HepG2 (cell line): ENCODE measurements around the gene NT5C2. TPM values are rescaled to one million over a fixed set of nuclear protein-coding genes. Genes with fewer than 3 reads are reported as not detected.
"Not testable (repeated sequence)": the region's sequence is repeated elsewhere in the genome, so short reads cannot be mapped to it uniquely, and the experiment has no call there.

Experiments
- ATAC-seq: fragments of 200-7000 bp; cut with Tn5 transposase; 3 replicates; pipeline ENCODE4 v1.9.1; 2020; ENCODE audit warnings: mild to moderate bottlenecking, moderate library complexity
- BruUV-seq: library from RNA; stranded (reverse); fragments of 400-500 nt; replicated peaks from 2 replicates; lab custom pipeline; 2021; lab: Mats Ljungman, UMichigan
- CTCF ChIA-PET: fragments of 300-600 bp; formaldehyde crosslinking; extraction: SDS; loops from one replicate; lab custom pipeline; 2021; ENCODE audit warnings: low total read pairs, inconsistent platforms, low intra/inter-chr PET ratio; lab: Yijun Ruan, JAX
- POLR2A ChIA-PET: fragments of 350-600 bp; sonication (Branson Sonifier 250); formaldehyde crosslinking; loops from one replicate; lab custom pipeline; 2020; ENCODE audit warnings: antibody characterized with exemption, inconsistent platforms; lab: Yijun Ruan, JAX
- DNase-seq: peaks from one replicate; pipeline ENCODE4 v3.0.0-alpha.2; 2015; ENCODE audit warnings: low spot score
- FAIRE-seq: peaks from 3 replicates; lab custom pipeline; 2011; peaks lifted over from hg19 to GRCh38; lab: Jason Lieb, UNC
- H2AFZ ChIP-seq: one replicate; pipeline ENCODE4 v1.6.1; 2011; ENCODE audit warnings: low read length, inconsistent platforms
- H3K27ac ChIP-seq: fragments of 300-600 bp; 3 replicates; pipeline ENCODE4 v1.8.0; 2011; ENCODE audit warnings: mixed run types, mild to moderate bottlenecking, mixed read lengths, low read length, inconsistent platforms; ENCODE audit not compliant: insufficient read depth; ENCODE audit errors: extremely low read length
- H3K27me3 ChIP-seq, 2 experiments: fragments of 200-600 bp in 1 of 2; 2 replicates in 1 of 2; 3 replicates in 1 of 2; pipeline versions ENCODE4 v1.6.0 to v1.8.0; 2011; ENCODE audit warnings: low read length in 2 of 2, mild to moderate bottlenecking in 2 of 2, moderate library complexity in 2 of 2, inconsistent platforms in 1 of 2; ENCODE audit not compliant: insufficient read depth in 2 of 2, control insufficient read depth in 1 of 2
- H3K36me3 ChIP-seq, 2 experiments: fragments of 200-600 bp in 1 of 2; replicated peaks in 1 of 2; 2 replicates in 1 of 2; 3 replicates in 1 of 2; pipeline versions ENCODE4 v1.5.1 to v1.8.0; 2011; ENCODE audit warnings: low read length in 2 of 2, inconsistent platforms in 1 of 2; ENCODE audit not compliant: insufficient read depth in 2 of 2, control insufficient read depth in 1 of 2
- H3K4me1 ChIP-seq: 2 replicates; pipeline ENCODE4 v1.5.1; 2012; ENCODE audit warnings: low read length, inconsistent platforms; ENCODE audit not compliant: insufficient read depth
- H3K4me2 ChIP-seq: 2 replicates; pipeline ENCODE4 v1.6.0; 2011; ENCODE audit warnings: low read depth, low read length, inconsistent platforms
- H3K4me3 ChIP-seq, 3 experiments: fragments of 200-600 bp in 1 of 3; sonication (generic), shearing (Covaris generic) in 1 of 3; replicated peaks in 1 of 3; 2 replicates each; pipeline ENCODE4 v1.5.1; 2011 to 2016; ENCODE audit warnings: low read length in 3 of 3, inconsistent platforms in 2 of 3, low read depth in 2 of 3, mild to moderate bottlenecking in 2 of 3, control low read depth in 1 of 3, mixed read lengths in 1 of 3; ENCODE audit not compliant: insufficient read depth in 1 of 3
- H3K79me2 ChIP-seq: one replicate; pipeline ENCODE4 v1.6.1; 2011; ENCODE audit warnings: low read length, inconsistent platforms; ENCODE audit not compliant: insufficient read depth
- H3K9ac ChIP-seq: 2 replicates; pipeline ENCODE4 v1.6.0; 2011; ENCODE audit warnings: mild to moderate bottlenecking, low read depth, low read length, inconsistent platforms; ENCODE audit not compliant: insufficient read depth
- H3K9me3 ChIP-seq: 2 replicates; pipeline ENCODE4 v1.5.1; 2012; ENCODE audit warnings: mild to moderate bottlenecking, low read length
- H4K20me1 ChIP-seq: 2 replicates; pipeline ENCODE4 v1.6.0; 2011; ENCODE audit warnings: inconsistent platforms, mild to moderate bottlenecking, low read length, moderate library complexity; ENCODE audit not compliant: insufficient read depth
- CEBPG ChIP-seq: IDR thresholded peaks from 2 replicates; pipeline ENCODE4 v1.6.1; 2016
- NR2F6 ChIP-seq, 2 experiments: IDR thresholded peaks; 2 replicates each; pipeline ENCODE4 v1.6.1; 2016; ENCODE audit warnings: antibody characterized with exemption in 1 of 2, mild to moderate bottlenecking in 1 of 2
- RARA ChIP-seq: IDR thresholded peaks from 2 replicates; pipeline ENCODE4 v1.6.1; 2016; ENCODE audit warnings: missing genetic modification reagents, missing compliant biosample characterization
- ZNF460 ChIP-seq: sonication (generic); formaldehyde crosslinking; IDR thresholded peaks from 2 replicates; pipeline ENCODE4 v1.5.1; 2020; ENCODE audit warnings: missing genetic modification reagents, mild to moderate bottlenecking, borderline replicate concordance
- WGBS: methylation state at CpG from one replicate; pipeline ENCODE4 v1.1.6; 2017; ENCODE audit warnings: low lambda C conversion rate; 5-methylcytosine and 5-hydroxymethylcytosine counted together
- in situ Hi-C: cut with HindIII; loops from 2 replicates; pipeline ENCODE4 v1.10.0; 2017; ENCODE audit warnings: low pct_unique_long_range_greater_than_20kb; ENCODE audit not compliant: extremely low pct_ligation_motif_present
- intact Hi-C: fragments of 100-400 bp; cut with micrococcal nuclease; formaldehyde crosslinking; loops from one replicate; pipeline ENCODE4 v1.10.0; 2022; ENCODE audit not compliant: unreplicated experiment
- polyA plus RNA-seq, 8 experiments: library from polyadenylated mRNA; depleted of rRNA in 3 of 8; stranded (reverse) in 7 of 8; unstranded in 1 of 8; fragments of >200 nt; fragmentation: Illumina TruSeq in 4 of 8; extraction: Trizol in 4 of 8; gene quantifications; 2 replicates each; pipeline versions ENCODE4 v1.2.1 to v1.2.3, GENCODE V29; 2011 to 2016; ENCODE audit warnings: low read depth in 4 of 8, missing spikeins in 1 of 8, mixed read lengths in 1 of 8; ENCODE audit not compliant: insufficient read depth in 1 of 8
- total RNA-seq, 5 experiments: library from RNA; depleted of rRNA; stranded (reverse); fragments of >200 nt; fragmentation: Illumina TruSeq; extraction: Trizol; gene quantifications; 2 replicates each; pipeline ENCODE4 v1.2.3, GENCODE V29; 2016; ENCODE audit warnings: low read depth in 1 of 5
- TF ChIP-seq, protein P1 (sequence below): sonication (generic); formaldehyde crosslinking; IDR thresholded peaks from 2 replicates; pipeline ENCODE4 v1.4.0; 2020; ENCODE audit warnings: missing genetic modification reagents
- TF ChIP-seq, protein P2 (sequence below): sonication (generic); formaldehyde crosslinking; IDR thresholded peaks from 2 replicates; pipeline ENCODE4 v1.5.0; 2020; ENCODE audit warnings: mild to moderate bottlenecking, missing genetic modification reagents

NT5C2 gene
- total and polyA plus RNA-seq, 2 of the 13 experiments (the other 11 are each of a cell fraction or from before 2014, with no cell fraction given), result 40.6 to 55.2 TPM

DNA sequence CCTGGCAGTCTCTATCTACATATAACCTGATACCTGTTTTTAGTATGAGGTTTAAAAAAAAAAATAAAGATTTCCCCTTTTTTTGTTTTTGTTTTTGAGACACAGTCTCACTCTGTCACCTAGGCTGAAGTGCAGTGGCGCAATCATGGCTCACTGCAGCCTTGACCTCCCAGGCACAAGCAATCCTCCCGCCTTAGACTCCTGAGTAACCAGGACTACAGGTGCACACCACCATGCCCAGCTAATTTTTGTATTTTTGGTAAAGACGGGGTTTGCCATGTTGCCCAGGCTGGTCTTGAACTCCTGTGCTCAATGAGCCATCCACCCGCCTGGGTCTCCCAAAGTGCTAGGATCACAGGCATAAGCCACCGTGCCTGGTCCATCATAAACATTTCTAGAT, 25.5 kb downstream of the NT5C2 start:
- TF ChIP-seq, protein P1, sequence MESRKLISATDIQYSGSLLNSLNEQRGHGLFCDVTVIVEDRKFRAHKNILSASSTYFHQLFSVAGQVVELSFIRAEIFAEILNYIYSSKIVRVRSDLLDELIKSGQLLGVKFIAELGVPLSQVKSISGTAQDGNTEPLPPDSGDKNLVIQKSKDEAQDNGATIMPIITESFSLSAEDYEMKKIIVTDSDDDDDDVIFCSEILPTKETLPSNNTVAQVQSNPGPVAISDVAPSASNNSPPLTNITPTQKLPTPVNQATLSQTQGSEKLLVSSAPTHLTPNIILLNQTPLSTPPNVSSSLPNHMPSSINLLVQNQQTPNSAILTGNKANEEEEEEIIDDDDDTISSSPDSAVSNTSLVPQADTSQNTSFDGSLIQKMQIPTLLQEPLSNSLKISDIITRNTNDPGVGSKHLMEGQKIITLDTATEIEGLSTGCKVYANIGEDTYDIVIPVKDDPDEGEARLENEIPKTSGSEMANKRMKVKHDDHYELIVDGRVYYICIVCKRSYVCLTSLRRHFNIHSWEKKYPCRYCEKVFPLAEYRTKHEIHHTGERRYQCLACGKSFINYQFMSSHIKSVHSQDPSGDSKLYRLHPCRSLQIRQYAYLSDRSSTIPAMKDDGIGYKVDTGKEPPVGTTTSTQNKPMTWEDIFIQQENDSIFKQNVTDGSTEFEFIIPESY (CRISPR knock-in tag), result peak; percentile 75
- TF ChIP-seq ZNF460 (CRISPR knock-in tag), result peak; percentile 67; the same call in 1 of the 2 replicates
- TF ChIP-seq RARA, result peak; percentile 39; the same call in 1 of the 2 replicates
- 0 out of 2 replicates have a peak, but pooled peaks have one; percentile 24 for TF ChIP-seq NR2F6 (IDR thresholded peaks at IDR 0.05)
- TF ChIP-seq NR2F6 (CRISPR knock-in tag; IDR thresholded peaks at IDR 0.05), result peak; percentile 32; the same call in 1 of the 2 replicates
- TF ChIP-seq, protein P2, sequence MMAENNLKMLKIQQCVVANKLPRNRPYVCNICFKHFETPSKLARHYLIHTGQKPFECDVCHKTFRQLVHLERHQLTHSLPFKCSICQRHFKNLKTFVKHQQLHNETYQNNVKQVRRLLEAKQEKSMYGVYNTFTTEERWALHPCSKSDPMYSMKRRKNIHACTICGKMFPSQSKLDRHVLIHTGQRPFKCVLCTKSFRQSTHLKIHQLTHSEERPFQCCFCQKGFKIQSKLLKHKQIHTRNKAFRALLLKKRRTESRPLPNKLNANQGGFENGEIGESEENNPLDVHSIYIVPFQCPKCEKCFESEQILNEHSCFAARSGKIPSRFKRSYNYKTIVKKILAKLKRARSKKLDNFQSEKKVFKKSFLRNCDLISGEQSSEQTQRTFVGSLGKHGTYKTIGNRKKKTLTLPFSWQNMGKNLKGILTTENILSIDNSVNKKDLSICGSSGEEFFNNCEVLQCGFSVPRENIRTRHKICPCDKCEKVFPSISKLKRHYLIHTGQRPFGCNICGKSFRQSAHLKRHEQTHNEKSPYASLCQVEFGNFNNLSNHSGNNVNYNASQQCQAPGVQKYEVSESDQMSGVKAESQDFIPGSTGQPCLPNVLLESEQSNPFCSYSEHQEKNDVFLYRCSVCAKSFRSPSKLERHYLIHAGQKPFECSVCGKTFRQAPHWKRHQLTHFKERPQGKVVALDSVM (CRISPR knock-in tag), result 0 out of 2 replicates have a peak, but pooled peaks have one; percentile 11
- peak; percentile 31; the same call in 1 of the 2 replicates for TF ChIP-seq CEBPG (CRISPR knock-in tag)
- H3K27ac ChIP-seq, H4K20me1 ChIP-seq, in situ Hi-C loops, H3K79me2 ChIP-seq, H3K27me3 ChIP-seq, H3K4me3 ChIP-seq, H3K9ac ChIP-seq, H3K9me3 ChIP-seq, CTCF ChIA-PET, H2AFZ ChIP-seq, FAIRE-seq, ATAC-seq, intact Hi-C loops, DNase-seq, POLR2A ChIA-PET, H3K4me2 ChIP-seq: not testable (repeated sequence)
- BruUV-seq, result TSS peak; percentile 32
- WGBS, result 97% methylated on average over 5 of the region's 5 CpGs
- Histone ChIP-seq H3K4me1 (peaks cover 10% of the 10 kb centered on the region), H3K36me3 (peaks cover 1 to 17% of the 10 kb centered on the region in 2 experiments; a peak in 4 of 5 replicates)
